ENCODE data around the gene SLC22A14.

Gene SLC22A14

DNA sequence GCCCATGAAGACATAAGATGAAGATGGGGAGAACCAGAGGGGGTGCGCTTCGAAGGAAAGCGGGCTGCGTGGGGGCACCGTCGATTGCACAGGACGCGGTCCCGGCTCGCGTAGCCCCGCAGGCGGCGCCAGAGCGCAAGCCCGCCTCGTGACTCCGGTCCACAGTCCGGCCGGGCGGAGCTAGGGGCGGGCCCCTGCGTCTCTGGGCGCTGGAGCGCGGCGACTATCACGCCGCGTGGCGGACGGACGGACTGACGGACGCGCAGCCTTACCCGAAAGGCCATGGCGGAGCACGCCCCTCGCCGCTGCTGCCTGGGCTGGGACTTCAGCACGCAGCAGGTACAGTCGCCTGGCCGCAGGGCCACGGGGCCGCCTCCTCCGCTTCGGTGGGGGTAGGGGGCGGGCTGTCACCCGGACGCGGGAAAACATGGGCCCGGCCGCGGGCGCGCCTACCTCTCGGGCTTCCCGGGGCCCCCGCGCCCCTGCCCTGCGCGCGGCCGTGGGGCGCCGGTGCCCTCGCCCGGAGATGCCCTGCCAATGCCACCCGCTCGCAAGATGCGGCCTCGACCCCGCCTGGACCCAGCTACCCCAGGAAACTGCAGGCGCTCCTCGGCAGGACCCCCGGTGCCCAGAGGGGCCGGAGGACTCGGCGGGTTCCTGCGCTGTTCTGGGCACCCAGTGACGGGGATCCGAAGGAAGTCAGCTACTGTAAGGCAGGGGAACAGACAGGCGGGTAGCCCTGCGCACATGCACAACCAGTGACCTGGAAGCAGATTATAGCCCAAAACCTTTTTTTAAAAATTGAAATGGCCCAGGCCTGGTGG lies 64.7 kb downstream of the SLC22A14 start, which contains the start of gene XYLB:
Gene XYLB, plus strand, starts transcription at position 199 of the 824 bp plus-strand sequence. Its CDS starts 84 bp downstream, at position 283.
- DNase-seq: peak; percentile 81

DNA sequence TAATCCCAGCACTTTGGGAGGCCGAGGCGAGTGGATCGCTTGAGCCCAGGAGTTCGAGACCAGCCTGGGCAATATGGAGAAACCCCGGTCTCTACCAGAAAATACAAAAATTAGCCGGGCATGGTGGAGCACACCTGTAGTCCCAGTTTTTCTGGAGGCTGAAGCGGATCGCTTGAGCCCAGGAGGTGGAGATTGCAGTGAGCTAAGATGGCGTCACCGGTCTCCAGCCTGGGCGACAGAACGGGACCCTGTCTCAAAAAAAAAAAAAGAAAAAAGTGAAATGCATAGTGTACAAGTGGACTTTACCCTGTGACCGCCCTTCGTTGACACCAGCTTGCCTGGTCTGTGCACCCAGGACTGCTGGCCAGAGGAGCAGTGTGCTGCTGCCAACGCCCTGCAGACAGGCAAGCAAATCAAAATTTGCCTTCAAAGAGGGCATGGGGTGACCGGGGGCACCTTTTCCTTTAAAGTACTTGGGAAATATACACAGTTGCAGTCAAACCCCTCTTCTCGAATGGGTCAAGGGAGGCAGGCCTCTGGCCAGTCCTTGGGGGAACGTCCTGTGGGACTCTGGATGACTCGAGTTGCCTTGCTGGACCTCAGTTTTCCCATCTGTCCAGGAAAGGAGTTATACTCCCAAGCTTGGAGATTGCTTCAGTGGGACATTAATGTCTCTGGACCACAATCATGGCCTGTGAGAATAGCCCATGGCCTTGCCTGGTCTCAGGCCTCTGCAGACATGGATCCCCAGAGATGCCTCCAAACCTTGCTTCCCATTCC lies 65.5 kb downstream of the SLC22A14 start:
- no peak for DNase-seq

DNA sequence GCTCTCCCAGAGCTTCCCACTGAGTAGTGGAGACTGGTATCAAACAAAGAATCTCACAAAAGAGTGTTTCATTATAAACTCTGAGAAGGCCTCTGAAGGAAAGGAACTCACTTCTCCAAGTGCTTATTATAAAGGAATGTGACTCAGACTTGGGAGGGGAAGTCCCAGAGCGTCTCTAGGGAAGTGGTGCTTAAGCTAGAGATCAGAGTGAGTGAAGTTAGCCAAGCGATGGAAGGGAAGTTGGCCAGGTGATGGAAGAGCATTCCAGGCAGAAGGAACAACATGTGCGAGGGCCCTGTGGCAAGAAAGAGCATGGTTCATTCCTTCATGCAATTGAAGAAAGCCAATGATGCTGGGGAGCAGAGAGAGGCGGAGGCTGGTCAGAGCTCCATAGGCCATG lies 66.8 kb downstream of the SLC22A14 start:
- DNase-seq: no peak

DNA sequence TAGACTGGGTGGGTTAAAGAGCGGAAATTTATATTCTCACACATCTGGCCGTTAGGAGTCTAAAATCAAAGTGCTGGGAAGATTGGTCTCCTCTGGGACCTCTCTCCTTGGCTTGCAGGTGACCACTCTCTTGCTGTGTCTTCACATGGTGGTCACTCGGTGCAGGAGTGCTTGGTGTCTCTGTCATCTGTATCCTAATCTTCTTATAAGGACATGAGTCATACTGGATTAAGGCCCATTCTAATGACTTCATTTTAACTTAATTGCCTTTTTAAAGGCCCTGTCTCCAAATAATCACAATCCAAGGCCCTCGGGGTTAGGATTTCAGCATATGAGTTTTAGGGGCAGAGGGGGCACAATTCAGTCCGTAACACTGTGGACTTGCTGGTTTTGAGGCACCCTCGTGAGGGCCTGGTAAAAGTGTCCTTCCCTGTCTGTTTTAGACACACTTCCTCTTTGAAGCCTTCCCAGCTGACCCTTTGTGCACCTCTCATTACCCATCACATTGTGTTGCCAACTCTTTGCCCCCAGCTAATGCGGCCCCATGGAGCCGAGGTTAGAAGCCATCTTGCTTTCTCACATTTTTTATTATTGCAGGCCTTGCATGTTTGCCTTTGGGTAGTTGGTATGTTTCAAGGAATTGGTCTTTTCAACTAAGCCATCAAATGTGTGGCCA lies 67.7 kb downstream of the SLC22A14 start:
- no peak for DNase-seq

GRCh38 chr3:38353151-38353550 lies 71.1 kb downstream of the SLC22A14 start:
- no peak for DNase-seq

DNA sequence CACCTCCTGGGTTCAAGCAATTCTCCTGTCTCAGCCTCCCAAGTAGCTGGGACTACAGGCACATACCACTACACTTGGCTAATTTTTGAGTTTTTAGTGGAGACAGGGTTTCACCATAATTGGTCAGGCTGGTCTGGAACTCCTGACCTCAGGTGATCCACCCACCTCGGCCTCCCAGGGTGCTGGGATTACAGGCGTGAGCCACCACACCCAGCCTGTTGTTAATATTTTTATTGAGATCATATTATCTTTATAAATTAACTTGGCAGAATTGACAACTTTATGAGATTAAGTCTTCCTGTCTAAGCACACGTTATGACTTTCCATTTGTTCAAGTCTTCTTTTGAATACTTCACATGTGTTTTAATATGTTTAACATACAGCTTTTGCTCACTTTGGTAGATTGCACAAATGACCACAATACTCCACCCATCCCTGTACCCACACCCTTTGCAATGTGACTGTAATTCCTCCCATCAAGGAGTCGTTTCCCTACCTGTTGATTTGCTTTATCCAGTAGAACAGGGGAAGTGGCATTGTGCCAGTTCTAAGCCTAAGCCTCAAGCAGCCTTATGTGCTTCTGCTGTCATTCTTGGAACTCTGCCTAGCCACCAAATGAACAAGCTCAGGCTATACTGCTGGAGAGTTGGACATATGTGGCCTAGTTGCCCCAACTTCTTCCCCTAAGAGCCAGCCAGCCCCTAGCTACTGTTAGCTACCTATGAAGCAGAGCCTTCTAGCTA lies 72.7 kb downstream of the SLC22A14 start:
- no peak for DNase-seq

GRCh38 chr3:38359038-38359437 lies 76.9 kb downstream of the SLC22A14 start:
- no peak for DNase-seq

DNA sequence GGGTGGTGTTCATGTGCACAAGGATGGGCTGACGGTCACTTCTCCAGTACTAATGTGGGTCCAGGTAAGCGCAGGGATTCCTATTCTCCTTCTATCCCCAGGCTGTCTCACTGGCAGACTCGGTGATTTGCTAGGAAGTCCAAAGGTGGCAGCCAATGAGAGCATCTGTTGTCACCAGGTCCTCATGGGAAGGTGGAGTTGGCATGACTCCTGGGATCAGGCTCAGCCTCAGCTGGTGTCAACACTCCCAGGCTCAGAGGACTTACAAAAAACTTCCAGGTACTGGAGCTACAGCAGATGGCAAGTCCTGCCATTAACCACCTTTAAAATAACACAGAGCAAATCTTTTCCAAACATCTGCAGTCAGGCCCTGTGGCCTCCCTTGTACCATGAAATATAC lies 78.3 kb downstream of the SLC22A14 start:
- no peak for DNase-seq

DNA sequence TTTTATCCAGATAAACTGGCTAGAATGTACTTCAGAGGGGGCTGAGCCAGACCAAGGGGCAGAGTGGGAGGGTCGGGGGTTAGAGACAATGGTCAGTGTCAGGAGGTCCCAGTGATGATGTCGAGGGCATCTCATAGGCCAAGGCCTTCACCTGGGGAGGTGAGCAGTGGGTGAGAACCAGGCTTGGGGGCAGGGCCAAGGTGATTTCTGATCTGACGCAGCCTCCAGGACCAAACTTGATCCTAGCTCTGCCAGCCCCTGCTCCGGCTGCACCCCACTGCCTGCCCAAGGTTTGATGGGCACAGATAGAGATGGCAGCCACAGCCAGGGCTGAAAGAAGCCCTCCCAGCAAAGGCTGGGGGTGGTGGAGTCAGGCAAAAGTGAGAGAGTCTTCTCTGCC lies 79.4 kb downstream of the SLC22A14 start:
- DNase-seq: no peak

DNA sequence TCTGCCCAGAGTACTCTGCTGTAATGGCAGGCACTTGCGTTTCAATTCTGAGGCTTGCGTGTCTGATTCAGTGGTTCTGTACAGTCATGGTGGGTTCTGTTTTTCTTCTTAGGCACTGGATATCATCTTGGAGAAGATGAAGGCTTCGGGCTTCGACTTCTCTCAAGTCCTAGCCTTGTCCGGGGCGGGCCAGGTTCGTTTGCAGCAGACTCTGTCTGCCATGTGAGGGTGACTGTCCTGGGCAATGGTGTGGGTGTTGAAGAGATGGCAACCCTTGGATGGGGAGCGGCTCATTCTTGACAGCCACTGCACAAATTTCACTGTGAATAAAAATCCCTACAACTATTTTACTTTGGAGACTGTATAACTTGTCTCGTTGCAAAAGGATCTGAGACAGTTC lies 80.7 kb downstream of the SLC22A14 start:
- no peak for DNase-seq

GRCh38 chr3:38364721-38365400 lies 82.8 kb downstream of the SLC22A14 start:
- no peak for DNase-seq

DNA sequence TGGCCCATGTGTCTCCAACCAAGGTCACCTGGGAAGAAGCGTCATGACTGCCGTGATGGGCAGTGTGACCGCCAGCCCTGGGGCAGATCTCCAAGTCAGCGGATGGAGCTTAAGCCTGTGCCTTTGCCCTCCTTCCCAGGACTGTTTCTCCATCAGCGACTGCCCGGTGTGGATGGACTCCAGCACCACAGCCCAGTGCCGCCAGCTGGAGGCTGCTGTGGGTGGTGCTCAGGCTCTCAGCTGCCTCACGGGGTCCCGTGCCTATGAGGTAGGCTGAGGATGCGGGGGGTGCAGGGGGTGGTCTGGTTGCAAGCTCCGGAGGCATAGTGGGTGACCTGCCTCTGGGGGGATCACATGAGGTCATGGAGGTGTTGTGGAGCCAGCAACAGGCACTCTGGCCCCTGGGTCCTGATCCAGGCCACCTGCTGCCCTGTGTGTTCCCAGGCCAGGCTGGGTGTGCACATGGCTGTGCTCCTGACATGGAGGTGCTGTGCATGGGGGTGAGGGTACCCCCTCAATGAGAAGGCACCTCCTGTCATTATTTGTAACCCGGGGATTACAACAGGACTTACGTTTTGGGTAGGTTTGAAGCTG lies 83.5 kb downstream of the SLC22A14 start:
- DNase-seq: no peak

- DNase-seq: no peak
Measured at GRCh38 chr3:38366082-38366481, 84.0 kb downstream of the SLC22A14 start.

- DNase-seq: no peak
Measured at GRCh38 chr3:38367779-38368178, 85.7 kb downstream of the SLC22A14 start.
